Osteoblast (primary cell): ENCODE measurements around the gene JPH2. TPM values are rescaled to one million over a fixed set of nuclear protein-coding genes. Genes with fewer than 3 reads are reported as not detected.

Experiments used
- DNase-seq: peaks from one replicate; pipeline ENCODE4 v3.0.0; 2011; ENCODE audit warnings: low spot score, mixed read lengths; ENCODE audit not compliant: insufficient read length; ENCODE audit errors: missing footprints
- H2AFZ ChIP-seq: 2 replicates; pipeline ENCODE4 v1.6.0; 2011; ENCODE audit warnings: mild to moderate bottlenecking, low read length
- H3K27ac ChIP-seq: 2 replicates; pipeline ENCODE4 v1.5.1; 2011; ENCODE audit warnings: mild to moderate bottlenecking, low read depth, low read length, moderate library complexity
- H3K27me3 ChIP-seq: 2 replicates; pipeline ENCODE4 v1.6.0; 2012; ENCODE audit warnings: mild to moderate bottlenecking, control low read depth, inconsistent platforms, low read length, moderate library complexity; ENCODE audit not compliant: insufficient read depth
- H3K36me3 ChIP-seq: 2 replicates; pipeline ENCODE4 v1.5.1; 2011; ENCODE audit warnings: mild to moderate bottlenecking, low read length, control low read depth, moderate library complexity; ENCODE audit not compliant: insufficient read depth
- H3K4me1 ChIP-seq: 2 replicates; pipeline ENCODE4 v1.5.1; 2011; ENCODE audit warnings: mild to moderate bottlenecking, low read length, control low read depth, moderate library complexity; ENCODE audit not compliant: insufficient read depth
- H3K4me2 ChIP-seq: 2 replicates; pipeline ENCODE4 v1.6.0; 2011; ENCODE audit warnings: mild to moderate bottlenecking, low read length; ENCODE audit not compliant: insufficient read depth
- H3K4me3 ChIP-seq: fragments of 200-600 bp; sonication (generic); 3 replicates; pipeline ENCODE4 v1.5.1; 2012; ENCODE audit warnings: mild to moderate bottlenecking, low read length, inconsistent platforms; ENCODE audit not compliant: insufficient read depth
- H3K79me2 ChIP-seq: 2 replicates; pipeline ENCODE4 v1.6.0; 2012; ENCODE audit warnings: mild to moderate bottlenecking, low read length, control low read depth, inconsistent platforms; ENCODE audit not compliant: insufficient read depth
- H3K9me3 ChIP-seq: 2 replicates; pipeline ENCODE4 v1.5.1; 2011; ENCODE audit warnings: low read depth, low read length, control low read depth
- H4K20me1 ChIP-seq: 2 replicates; pipeline ENCODE4 v1.6.0; 2012; ENCODE audit warnings: mild to moderate bottlenecking, low read length, control low read depth; ENCODE audit not compliant: insufficient read depth
- total RNA-seq: library from RNA; depleted of rRNA; stranded (reverse); fragments of >200 nt; gene quantifications from 2 replicates; pipeline ENCODE4 v1.2.3, GENCODE V29; 2012
- TF ChIP-seq, protein P1 (sequence below): IDR thresholded peaks from 2 replicates; pipeline ENCODE4 v1.5.1; 2011; ENCODE audit warnings: mild to moderate bottlenecking, low read depth, low read length, moderate library complexity; ENCODE audit errors: extremely low read depth

JPH2 gene
- total RNA-seq, 1 donor: 2.2 TPM

GRCh38 chr20:44166008-44166407, 21.0 kb downstream of the JPH2 start:
- no peaks in the 10 kb centered on the region for H3K79me2 ChIP-seq
- peaks cover 9% of the 10 kb centered on the region for H3K4me1 ChIP-seq
- no peak overlapping the region for H3K27ac ChIP-seq
- DNase-seq: no peak
- no peaks in the 10 kb centered on the region for H4K20me1 ChIP-seq
- no peak overlapping the region for H3K4me2 ChIP-seq
- peaks cover 15% of the 10 kb centered on the region for H3K27me3 ChIP-seq
- TF ChIP-seq, protein P1, sequence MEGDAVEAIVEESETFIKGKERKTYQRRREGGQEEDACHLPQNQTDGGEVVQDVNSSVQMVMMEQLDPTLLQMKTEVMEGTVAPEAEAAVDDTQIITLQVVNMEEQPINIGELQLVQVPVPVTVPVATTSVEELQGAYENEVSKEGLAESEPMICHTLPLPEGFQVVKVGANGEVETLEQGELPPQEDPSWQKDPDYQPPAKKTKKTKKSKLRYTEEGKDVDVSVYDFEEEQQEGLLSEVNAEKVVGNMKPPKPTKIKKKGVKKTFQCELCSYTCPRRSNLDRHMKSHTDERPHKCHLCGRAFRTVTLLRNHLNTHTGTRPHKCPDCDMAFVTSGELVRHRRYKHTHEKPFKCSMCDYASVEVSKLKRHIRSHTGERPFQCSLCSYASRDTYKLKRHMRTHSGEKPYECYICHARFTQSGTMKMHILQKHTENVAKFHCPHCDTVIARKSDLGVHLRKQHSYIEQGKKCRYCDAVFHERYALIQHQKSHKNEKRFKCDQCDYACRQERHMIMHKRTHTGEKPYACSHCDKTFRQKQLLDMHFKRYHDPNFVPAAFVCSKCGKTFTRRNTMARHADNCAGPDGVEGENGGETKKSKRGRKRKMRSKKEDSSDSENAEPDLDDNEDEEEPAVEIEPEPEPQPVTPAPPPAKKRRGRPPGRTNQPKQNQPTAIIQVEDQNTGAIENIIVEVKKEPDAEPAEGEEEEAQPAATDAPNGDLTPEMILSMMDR: no peak
- no peak overlapping the region for H3K4me3 ChIP-seq
- H2AFZ ChIP-seq: no peak overlapping the region
- H3K9me3 ChIP-seq: no peaks in the 10 kb centered on the region
- H3K36me3 ChIP-seq: no peaks in the 10 kb centered on the region

GRCh38 chr20:44160133-44160532, 26.9 kb downstream of the JPH2 start:
- Histone ChIP-seq H4K20me1 (no peaks in the 10 kb centered on the region), H3K9me3 (no peaks in the 10 kb centered on the region), H3K4me3 (no peak overlapping the region), H3K36me3 (no peaks in the 10 kb centered on the region), H2AFZ (no peak overlapping the region), H3K27ac (no peak overlapping the region), H3K4me1 (no peaks in the 10 kb centered on the region), H3K79me2 (no peaks in the 10 kb centered on the region), H3K27me3 (peaks cover 13% of the 10 kb centered on the region), H3K4me2 (no peak overlapping the region)
- no peak for DNase-seq
- TF ChIP-seq, protein P1: no peak

DNA sequence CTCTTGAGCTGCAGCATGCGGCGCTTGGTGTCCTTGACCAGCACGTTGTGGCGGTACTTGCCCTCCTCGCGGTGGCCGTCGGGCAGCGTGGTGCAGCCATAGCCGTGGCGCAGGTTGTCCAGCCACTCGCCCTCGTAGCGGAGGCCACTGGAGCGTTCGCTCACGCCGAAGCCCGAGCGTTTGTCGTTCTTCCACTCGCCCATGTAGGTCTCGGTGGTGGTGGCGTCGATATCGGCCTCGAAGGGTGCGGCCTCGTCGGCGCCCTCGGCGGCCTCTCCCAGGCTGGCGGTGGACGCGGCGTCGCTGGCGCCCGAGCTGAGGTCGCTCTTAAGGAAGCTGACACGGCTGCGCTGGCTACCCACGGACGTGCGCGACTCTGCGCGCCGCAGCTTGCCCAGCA, 27.3 kb downstream of the JPH2 start:
- TF ChIP-seq, protein P1: no peak
- Histone ChIP-seq H3K79me2 (no peaks in the 10 kb centered on the region), H2AFZ (no peak overlapping the region), H3K9me3 (no peaks in the 10 kb centered on the region), H3K27ac (no peak overlapping the region), H3K36me3 (no peaks in the 10 kb centered on the region), H3K4me2 (no peak overlapping the region), H3K4me3 (no peak overlapping the region), H4K20me1 (no peaks in the 10 kb centered on the region), H3K27me3 (peaks cover 13% of the 10 kb centered on the region), H3K4me1 (no peaks in the 10 kb centered on the region)
- DNase-seq: peak; percentile 67

GRCh38 chr20:44159125-44159524, 27.9 kb downstream of the JPH2 start:
- H3K79me2 ChIP-seq: no peaks in the 10 kb centered on the region
- TF ChIP-seq, protein P1: no peak
- no peaks in the 10 kb centered on the region for H3K36me3 ChIP-seq
- no peak overlapping the region for H2AFZ ChIP-seq
- H3K27ac ChIP-seq: no peak overlapping the region
- no peaks in the 10 kb centered on the region for H4K20me1 ChIP-seq
- H3K9me3 ChIP-seq: no peaks in the 10 kb centered on the region
- no peak overlapping the region for H3K4me3 ChIP-seq
- no peaks in the 10 kb centered on the region for H3K4me1 ChIP-seq
- peaks cover 13% of the 10 kb centered on the region for H3K27me3 ChIP-seq
- H3K4me2 ChIP-seq: no peak overlapping the region
- peak; percentile 72 for DNase-seq
